ENCODE results near the gene PPP2R2B. TPM values are rescaled to one million over a fixed set of nuclear protein-coding genes. Genes with fewer than 3 reads are reported as not detected.

Gene PPP2R2B
- total RNA-seq, 2 donors from 2014 or later = 0.35 to 0.93 TPM

DNA sequence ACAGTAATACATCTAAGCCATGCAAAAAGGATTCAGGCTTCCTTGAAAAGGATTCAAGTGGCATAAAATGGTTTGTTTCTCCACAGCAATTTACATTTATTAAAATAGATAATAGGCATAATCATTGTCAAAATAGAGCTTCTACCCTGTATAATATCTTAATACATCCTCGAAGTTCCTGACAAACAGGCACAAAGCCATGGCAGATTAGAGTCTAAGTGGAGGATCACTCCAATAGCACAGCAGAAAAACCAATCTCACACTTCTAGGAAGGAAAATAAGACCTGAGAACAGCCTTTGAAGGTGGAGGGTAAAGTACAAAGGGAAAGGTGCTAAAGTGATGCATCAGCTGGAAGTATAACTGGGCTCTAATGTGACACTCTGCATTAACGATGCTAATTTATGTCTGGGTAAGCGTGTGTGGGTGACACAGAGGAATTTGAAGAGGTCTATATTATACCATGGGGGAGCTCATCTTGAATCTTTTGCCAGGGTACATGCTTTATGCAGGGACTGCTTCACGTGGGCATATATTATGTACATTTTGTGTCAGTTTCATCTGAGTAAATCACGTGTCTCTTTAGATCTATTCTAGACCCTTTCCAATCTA is 28.8 kb downstream of the PPP2R2B start:
- Histone ChIP-seq H3K27me3 (no peaks in the 10 kb centered on the region), H3K27ac (no peak overlapping the region), H3K9me3 (no peaks in the 10 kb centered on the region), H3K4me1 (no peaks in the 10 kb centered on the region), H3K4me3 (no peak overlapping the region), H3K9ac (ENCODE audit: low read depth in 2 of 2, low read length in 2 of 2) (no peak overlapping the region), H3K36me3 (no peaks in the 10 kb centered on the region)
- intact Hi-C loops (cut with DNase I) = no loop called here
- no peak for DNase-seq
- TF ChIP-seq, protein P1, sequence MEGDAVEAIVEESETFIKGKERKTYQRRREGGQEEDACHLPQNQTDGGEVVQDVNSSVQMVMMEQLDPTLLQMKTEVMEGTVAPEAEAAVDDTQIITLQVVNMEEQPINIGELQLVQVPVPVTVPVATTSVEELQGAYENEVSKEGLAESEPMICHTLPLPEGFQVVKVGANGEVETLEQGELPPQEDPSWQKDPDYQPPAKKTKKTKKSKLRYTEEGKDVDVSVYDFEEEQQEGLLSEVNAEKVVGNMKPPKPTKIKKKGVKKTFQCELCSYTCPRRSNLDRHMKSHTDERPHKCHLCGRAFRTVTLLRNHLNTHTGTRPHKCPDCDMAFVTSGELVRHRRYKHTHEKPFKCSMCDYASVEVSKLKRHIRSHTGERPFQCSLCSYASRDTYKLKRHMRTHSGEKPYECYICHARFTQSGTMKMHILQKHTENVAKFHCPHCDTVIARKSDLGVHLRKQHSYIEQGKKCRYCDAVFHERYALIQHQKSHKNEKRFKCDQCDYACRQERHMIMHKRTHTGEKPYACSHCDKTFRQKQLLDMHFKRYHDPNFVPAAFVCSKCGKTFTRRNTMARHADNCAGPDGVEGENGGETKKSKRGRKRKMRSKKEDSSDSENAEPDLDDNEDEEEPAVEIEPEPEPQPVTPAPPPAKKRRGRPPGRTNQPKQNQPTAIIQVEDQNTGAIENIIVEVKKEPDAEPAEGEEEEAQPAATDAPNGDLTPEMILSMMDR (IDR thresholded peaks at IDR 0.05) = no peak

DNA sequence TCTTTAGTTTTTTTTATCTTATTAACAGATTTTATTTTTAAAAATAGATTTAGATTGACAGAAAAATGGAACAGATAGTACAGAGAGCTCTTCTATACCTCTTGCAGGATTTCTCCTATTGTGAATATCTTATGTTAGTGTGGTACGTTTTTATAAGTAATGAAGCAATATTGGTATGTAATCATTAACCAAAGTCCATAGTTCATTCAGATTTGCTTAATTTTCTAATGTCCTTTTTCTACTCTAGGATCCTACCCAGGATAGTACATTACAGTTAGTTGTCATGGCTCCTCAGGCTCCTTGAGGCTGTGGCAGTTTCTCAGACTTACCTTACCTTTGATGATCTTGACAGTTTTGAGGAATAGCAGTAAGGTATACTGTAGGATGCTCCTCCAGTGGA is 30.4 kb downstream of the PPP2R2B start:
- Histone ChIP-seq H3K9ac (ENCODE audit: low read depth in 2 of 2, low read length in 2 of 2) (no peak overlapping the region), H3K4me1 (no peaks in the 10 kb centered on the region), H3K9me3 (no peaks in the 10 kb centered on the region), H3K27me3 (no peaks in the 10 kb centered on the region), H3K27ac (no peak overlapping the region), H3K4me3 (no peak overlapping the region), H3K36me3 (no peaks in the 10 kb centered on the region)
- intact Hi-C loops (cut with DNase I) = no loop called here
- TF ChIP-seq, protein P1 (IDR thresholded peaks at IDR 0.05) = no peak
- no peak for DNase-seq

DNA sequence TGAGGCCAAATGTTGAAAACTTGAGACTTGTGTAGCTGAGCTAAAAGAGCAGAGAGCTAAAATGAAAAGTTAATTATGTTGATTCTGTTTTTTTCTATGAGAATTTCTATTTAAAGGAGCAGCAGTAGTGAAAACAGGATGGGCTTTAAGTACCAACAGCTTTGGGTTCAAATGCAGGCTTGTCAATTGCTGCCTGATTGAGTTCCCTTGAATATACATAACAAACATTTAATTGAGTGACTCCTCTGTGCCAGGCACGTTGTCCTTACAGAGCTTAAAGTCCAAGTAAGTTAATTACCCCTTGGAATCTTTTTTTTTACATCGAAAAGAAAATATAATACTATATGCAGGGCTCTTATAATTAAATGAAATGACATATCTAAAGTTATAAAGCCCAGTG is 38.5 kb downstream of the PPP2R2B start:
- Histone ChIP-seq H3K36me3 (no peaks in the 10 kb centered on the region), H3K9ac (ENCODE audit: low read depth in 2 of 2, low read length in 2 of 2) (no peak overlapping the region), H3K27me3 (no peaks in the 10 kb centered on the region), H3K4me3 (no peak overlapping the region), H3K27ac (no peak overlapping the region), H3K4me1 (no peaks in the 10 kb centered on the region), H3K9me3 (no peaks in the 10 kb centered on the region)
- TF ChIP-seq, protein P1 (IDR thresholded peaks at IDR 0.05) = no peak
- intact Hi-C loops (cut with DNase I) = no loop called here
- no peak for DNase-seq

DNA sequence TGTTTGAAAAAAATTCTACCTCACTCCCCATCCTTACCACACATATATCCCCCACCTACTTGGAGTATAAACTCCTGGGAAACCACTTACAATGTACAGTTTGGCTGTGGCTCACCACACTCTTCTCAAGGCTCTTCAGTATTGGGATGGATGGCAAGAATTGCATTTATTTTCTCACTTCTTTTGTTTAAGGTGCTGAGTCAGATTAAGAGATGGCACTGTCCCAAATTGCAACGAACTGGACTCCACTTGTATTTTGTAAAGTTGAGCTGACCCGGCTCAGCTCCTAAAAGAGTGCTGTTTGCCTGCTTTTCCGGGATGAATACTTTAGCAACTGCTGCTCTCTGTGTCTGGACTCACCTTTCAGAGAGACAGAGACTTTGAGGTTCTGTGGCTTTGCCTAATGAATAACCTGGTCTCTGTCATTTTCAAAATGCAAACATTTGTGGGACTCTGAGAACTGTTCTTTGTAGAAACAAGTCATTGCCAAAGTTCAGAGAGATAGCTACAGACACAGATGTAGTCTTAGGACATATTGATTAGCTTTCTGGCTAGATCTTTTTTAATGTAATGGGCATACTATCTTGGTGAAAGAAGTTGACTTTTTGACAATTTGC is 42.2 kb downstream of the PPP2R2B start:
- intact Hi-C loops (cut with DNase I) = no loop called here
- Histone ChIP-seq H3K9me3 (no peaks in the 10 kb centered on the region), H3K9ac (ENCODE audit: low read depth in 2 of 2, low read length in 2 of 2) (no peak overlapping the region), H3K4me1 (no peaks in the 10 kb centered on the region), H3K36me3 (no peaks in the 10 kb centered on the region), H3K27me3 (no peaks in the 10 kb centered on the region), H3K4me3 (no peak overlapping the region), H3K27ac (no peak overlapping the region)
- DNase-seq = no peak
- TF ChIP-seq, protein P1 (IDR thresholded peaks at IDR 0.05) = no peak

DNA sequence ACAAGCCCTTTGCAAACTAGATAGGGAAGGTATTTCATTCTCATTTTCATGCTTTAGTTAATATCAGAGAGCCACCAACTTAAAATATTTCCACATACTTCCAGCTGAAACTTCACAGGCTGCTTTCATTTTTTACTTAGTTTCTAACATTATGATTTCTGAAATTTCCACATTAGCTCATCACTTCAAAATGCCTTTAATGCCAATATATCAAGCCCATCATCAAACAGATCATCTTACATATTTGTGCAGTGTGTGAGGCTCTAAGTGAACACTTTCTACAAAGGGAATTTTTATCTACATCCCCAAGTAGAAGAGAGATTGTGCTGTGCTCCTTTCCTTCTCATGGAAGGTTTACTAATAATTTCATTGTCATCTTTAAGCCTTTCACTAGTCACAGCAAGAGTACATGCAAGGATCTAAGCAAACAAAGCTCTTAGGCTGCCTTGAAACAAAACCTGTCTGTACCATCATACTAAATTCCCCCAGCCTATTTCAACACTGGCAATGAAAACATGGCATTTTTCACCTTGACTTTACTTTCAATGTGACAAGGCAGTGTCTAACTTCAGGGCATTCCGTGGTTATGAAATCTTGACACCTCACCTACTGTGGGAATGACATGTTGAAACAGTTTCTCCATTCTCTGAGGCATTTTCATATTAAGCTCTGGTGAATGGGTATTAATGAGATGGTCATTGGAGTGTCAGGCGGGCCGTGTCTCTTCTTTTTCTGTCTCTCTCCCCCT is 45.4 kb downstream of the PPP2R2B start:
- H3K27ac ChIP-seq = no peak overlapping the region
- no peaks in the 10 kb centered on the region for H3K36me3 ChIP-seq

More for the DNA sequence above, 45.4 kb downstream of the PPP2R2B start:
- intact Hi-C loops (cut with DNase I) = no loop called here
- TF ChIP-seq, protein P1 (IDR thresholded peaks at IDR 0.05) = no peak
- Histone ChIP-seq H3K9me3 (no peaks in the 10 kb centered on the region), H3K4me1 (no peaks in the 10 kb centered on the region), H3K27me3 (no peaks in the 10 kb centered on the region), H3K4me3 (no peak overlapping the region), H3K9ac (ENCODE audit: low read depth in 2 of 2, low read length in 2 of 2) (no peak overlapping the region)
- DNase-seq = no peak

All from colonic mucosa (tissue), 4 donors.